Adrenal gland (tissue), 19 donors: ENCODE data around the gene PTPN23. TPM values are rescaled to one million over a fixed set of nuclear protein-coding genes. Genes with fewer than 3 reads are reported as not detected.

Source experiments
- DNase-seq, 7 donors: peaks; one replicate each; pipeline ENCODE4 v3.0.0-alpha.2; 2019 to 2020
- H3K27ac ChIP-seq, 5 donors: fragments of 200-600 bp; sonication (generic) in 4 of 5; 1 replicate in 3 of 5; 2 replicates in 2 of 5; pipeline versions ENCODE4 v1.5.1 to v1.8.0; 2016 to 2020; ENCODE audit warnings: mild to moderate bottlenecking in 1 of 5
- H3K27me3 ChIP-seq: fragments of 200-600 bp; 2 replicates; pipeline ENCODE4 v1.8.0; 2021
- H3K36me3 ChIP-seq, 2 donors: fragments of 200-600 bp; replicated peaks in 1 of 2; 1 replicate in 1 of 2; 2 replicates in 1 of 2; pipeline versions ENCODE4 v1.5.1 to v1.8.0; 2018 to 2022
- H3K4me1 ChIP-seq, 2 donors: fragments of 200-600 bp; replicated peaks in 1 of 2; 1 replicate in 1 of 2; 2 replicates in 1 of 2; pipeline versions ENCODE4 v1.5.1 to v1.8.0; 2018 to 2021
- H3K4me3 ChIP-seq, 4 donors: fragments of 200-600 bp; sonication (generic) in 3 of 4; one replicate each; pipeline ENCODE4 v1.5.1; 2016 to 2018
- H3K9me3 ChIP-seq, 3 donors: fragments of 200-600 bp; sonication (generic) in 1 of 3; replicated peaks in 1 of 3; 1 replicate in 2 of 3; 2 replicates in 1 of 3; pipeline versions ENCODE4 v1.5.1 to v1.8.0; 2016 to 2021
- POLR2A ChIP-seq, 2 donors: fragments of 450-650 bp; IDR thresholded peaks; one replicate each; pipeline ENCODE4 v1.6.1; 2017; ENCODE audit warnings: antibody characterized with exemption in 2 of 2, mild to moderate bottlenecking in 2 of 2, moderate library complexity in 1 of 2
- WGBS, 4 donors: extraction: QIAGEN DNeasy Blood & Tissue Kit in 2 of 4; methylation state at CpG; one replicate each; pipeline versions ENCODE4 v1.1.5 to v1.1.7; 2013 to 2017; 5-methylcytosine and 5-hydroxymethylcytosine counted together
- intact Hi-C, 2 donors: fragments of 100-400 bp; cut with DNase I; formaldehyde crosslinking; loops; one replicate each; pipeline versions ENCODE4 v1.14.1 to v1.15.0; 2022 to 2023
- long read RNA-seq, 10 donors: library from polyadenylated mRNA in 3 of 10; unstranded in 2 of 10; stranded (forward) in 1 of 10; transcript quantifications; one replicate each; pipeline ENCODE4 v2.0.0 and lab custom pipeline, GENCODE V29; 2021 to 2026
- polyA plus RNA-seq, 3 donors: library from polyadenylated mRNA; stranded (reverse); fragments of 200-250 nt in 2 of 3; fragments of 350-450 nt in 1 of 3; fragmentation: Illumina TruSeq in 1 of 3; extraction: RNeasy Lipid Tissue Mini Kit (QIAGEN cat#74804) in 1 of 3; gene quantifications; one replicate each; pipeline ENCODE4 v1.2.3, GENCODE V29; 2013 to 2014
- total RNA-seq, 9 donors: library from RNA; depleted of rRNA in 4 of 9; stranded (reverse); fragments of >200 nt in 4 of 9; fragments of 120-200 nt in 1 of 9; fragmentation: NEBNext Ultra II Directional in 1 of 9; extraction: Animal tissue kit (Norgen Biotek cat#: 25700) in 1 of 9; gene quantifications; one replicate each; pipeline versions ENCODE4 v1.1.0 to v1.2.4, GENCODE V29; 2013 to 2023
- TF ChIP-seq, protein P1 (sequence below), 6 experiments: fragments of 450-650 bp in 4 of 6; fragments of 200-600 bp in 2 of 6; sonication (generic) in 1 of 6; IDR thresholded peaks; 1 replicate in 5 of 6; 2 replicates in 1 of 6; pipeline versions ENCODE4 v1.5.1 to v1.8.0; 2016 to 2021; ENCODE audit warnings: antibody characterized with exemption in 6 of 6, mild to moderate bottlenecking in 2 of 6, moderate library complexity in 1 of 6
- donor health status: healthy with polysubstance abuse.
- donor health status: Bipolar disorder and iron deficiency.
- donor health status: DM: yes; HTN: yes; CAD: no.
- donor health status: DM: no; HTN: no; CAD: no.
- donor health status: DM: no; HTN: no; CAD: no.
- donor health status: DM: yes; HTN: yes; CAD: no.

Gene PTPN23, protein sequence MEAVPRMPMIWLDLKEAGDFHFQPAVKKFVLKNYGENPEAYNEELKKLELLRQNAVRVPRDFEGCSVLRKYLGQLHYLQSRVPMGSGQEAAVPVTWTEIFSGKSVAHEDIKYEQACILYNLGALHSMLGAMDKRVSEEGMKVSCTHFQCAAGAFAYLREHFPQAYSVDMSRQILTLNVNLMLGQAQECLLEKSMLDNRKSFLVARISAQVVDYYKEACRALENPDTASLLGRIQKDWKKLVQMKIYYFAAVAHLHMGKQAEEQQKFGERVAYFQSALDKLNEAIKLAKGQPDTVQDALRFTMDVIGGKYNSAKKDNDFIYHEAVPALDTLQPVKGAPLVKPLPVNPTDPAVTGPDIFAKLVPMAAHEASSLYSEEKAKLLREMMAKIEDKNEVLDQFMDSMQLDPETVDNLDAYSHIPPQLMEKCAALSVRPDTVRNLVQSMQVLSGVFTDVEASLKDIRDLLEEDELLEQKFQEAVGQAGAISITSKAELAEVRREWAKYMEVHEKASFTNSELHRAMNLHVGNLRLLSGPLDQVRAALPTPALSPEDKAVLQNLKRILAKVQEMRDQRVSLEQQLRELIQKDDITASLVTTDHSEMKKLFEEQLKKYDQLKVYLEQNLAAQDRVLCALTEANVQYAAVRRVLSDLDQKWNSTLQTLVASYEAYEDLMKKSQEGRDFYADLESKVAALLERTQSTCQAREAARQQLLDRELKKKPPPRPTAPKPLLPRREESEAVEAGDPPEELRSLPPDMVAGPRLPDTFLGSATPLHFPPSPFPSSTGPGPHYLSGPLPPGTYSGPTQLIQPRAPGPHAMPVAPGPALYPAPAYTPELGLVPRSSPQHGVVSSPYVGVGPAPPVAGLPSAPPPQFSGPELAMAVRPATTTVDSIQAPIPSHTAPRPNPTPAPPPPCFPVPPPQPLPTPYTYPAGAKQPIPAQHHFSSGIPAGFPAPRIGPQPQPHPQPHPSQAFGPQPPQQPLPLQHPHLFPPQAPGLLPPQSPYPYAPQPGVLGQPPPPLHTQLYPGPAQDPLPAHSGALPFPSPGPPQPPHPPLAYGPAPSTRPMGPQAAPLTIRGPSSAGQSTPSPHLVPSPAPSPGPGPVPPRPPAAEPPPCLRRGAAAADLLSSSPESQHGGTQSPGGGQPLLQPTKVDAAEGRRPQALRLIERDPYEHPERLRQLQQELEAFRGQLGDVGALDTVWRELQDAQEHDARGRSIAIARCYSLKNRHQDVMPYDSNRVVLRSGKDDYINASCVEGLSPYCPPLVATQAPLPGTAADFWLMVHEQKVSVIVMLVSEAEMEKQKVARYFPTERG (N-terminal part only)
- total RNA-seq (10 to 100 TPM; 10.4 to 69.6 (median 34.8) TPM), polyA plus RNA-seq (10 to 100 TPM in 2 of 3 donors, 1 to 10 TPM in 1; 8.4 to 70.0 (median 26.7) TPM)
- long read RNA-seq, donor 1, partial matches to known transcripts = 315 of 418 reads
- long read RNA-seq, donor 1, other reads (novel, unspliced or antisense) = 103 of 418 reads
- long read RNA-seq, donor 2, partial matches to known transcripts = 7 of 9 reads
- long read RNA-seq, donor 2, other reads (novel, unspliced or antisense) = 0 of 9 reads
- long read RNA-seq, donor 3, partial matches to known transcripts = 0 of 1 reads
- long read RNA-seq, donor 3, other reads (novel, unspliced or antisense) = 0 of 1 reads
- long read RNA-seq, donor 4, partial matches to known transcripts = 2 of 2 reads
- long read RNA-seq, donor 4, other reads (novel, unspliced or antisense) = 0 of 2 reads
- long read RNA-seq, donor 5, partial matches to known transcripts = 7 of 7 reads
- long read RNA-seq, donor 5, other reads (novel, unspliced or antisense) = 0 of 7 reads
- long read RNA-seq, donor 6, partial matches to known transcripts = 2 of 3 reads
- long read RNA-seq, donor 6, other reads (novel, unspliced or antisense) = 1 of 3 reads
- long read RNA-seq, donor 7 = 0 reads
- long read RNA-seq, donor 8, partial matches to known transcripts = 598 of 633 reads
- long read RNA-seq, donor 8, other reads (novel, unspliced or antisense) = 34 of 633 reads
- long read RNA-seq, donor 9, partial matches to known transcripts = 559 of 577 reads
- long read RNA-seq, donor 9, other reads (novel, unspliced or antisense) = 18 of 577 reads
- long read RNA-seq, donor 10, full-length matches to known transcripts = 4 of 639 reads
- long read RNA-seq, donor 10, partial matches to known transcripts = 622 of 639 reads
- long read RNA-seq, donor 10, other reads (novel, unspliced or antisense) = 13 of 639 reads

- no peaks in the 10 kb centered on the region for H3K9me3 ChIP-seq
- H3K36me3 ChIP-seq = no peaks in the 10 kb centered on the region
- intact Hi-C loops = no loop called here
- no peaks in the 10 kb centered on the region for H3K27me3 ChIP-seq
- peak within 1 kb of the TSS; percentile 76 to 98 (median 84) for H3K4me3 ChIP-seq
- H3K4me1 ChIP-seq = peaks cover 15 to 43% of the 10 kb centered on the region in 2 donors
- TF ChIP-seq POLR2A (IDR thresholded peaks at IDR 0.05) = peak; percentile 77 to 96
- TF ChIP-seq, protein P1, sequence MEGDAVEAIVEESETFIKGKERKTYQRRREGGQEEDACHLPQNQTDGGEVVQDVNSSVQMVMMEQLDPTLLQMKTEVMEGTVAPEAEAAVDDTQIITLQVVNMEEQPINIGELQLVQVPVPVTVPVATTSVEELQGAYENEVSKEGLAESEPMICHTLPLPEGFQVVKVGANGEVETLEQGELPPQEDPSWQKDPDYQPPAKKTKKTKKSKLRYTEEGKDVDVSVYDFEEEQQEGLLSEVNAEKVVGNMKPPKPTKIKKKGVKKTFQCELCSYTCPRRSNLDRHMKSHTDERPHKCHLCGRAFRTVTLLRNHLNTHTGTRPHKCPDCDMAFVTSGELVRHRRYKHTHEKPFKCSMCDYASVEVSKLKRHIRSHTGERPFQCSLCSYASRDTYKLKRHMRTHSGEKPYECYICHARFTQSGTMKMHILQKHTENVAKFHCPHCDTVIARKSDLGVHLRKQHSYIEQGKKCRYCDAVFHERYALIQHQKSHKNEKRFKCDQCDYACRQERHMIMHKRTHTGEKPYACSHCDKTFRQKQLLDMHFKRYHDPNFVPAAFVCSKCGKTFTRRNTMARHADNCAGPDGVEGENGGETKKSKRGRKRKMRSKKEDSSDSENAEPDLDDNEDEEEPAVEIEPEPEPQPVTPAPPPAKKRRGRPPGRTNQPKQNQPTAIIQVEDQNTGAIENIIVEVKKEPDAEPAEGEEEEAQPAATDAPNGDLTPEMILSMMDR (IDR thresholded peaks at IDR 0.05) = no peak
- WGBS, 4 donors = 0 to 1% (median 1%) methylated on average over 17 to 61 of the region's 61 CpGs
- peak; percentile 99 for DNase-seq
- H3K27ac ChIP-seq = peak within 1 kb of the TSS; percentile 88 to 99 (median 93)
These were observed at the start of gene PTPN23 for GRCh38 chr3:47380601-47381316. Gene PTPN23 (plus strand): TSS chr3:47381021. CDS start chr3:47381097, 76 bp downstream.

- intact Hi-C loops = no loop called here
- 71 to 87% (median 74%) methylated on average over 3 of the region's 3 CpGs for WGBS, 4 donors
These were observed 46.9 kb upstream of the PTPN23 start for GRCh38 chr3:47333907-47334306.

More at GRCh38 chr3:47333907-47334306, 46.9 kb upstream of the PTPN23 start:
- peaks cover 0 to 75% of the 10 kb centered on the region in 2 donors for H3K36me3 ChIP-seq
- H3K27ac ChIP-seq = no peak overlapping the region
- no peak for DNase-seq
- no peaks in the 10 kb centered on the region for H3K9me3 ChIP-seq
- TF ChIP-seq POLR2A (IDR thresholded peaks at IDR 0.05) = no peak
- TF ChIP-seq, protein P1 (IDR thresholded peaks at IDR 0.05) = no peak
- H3K4me1 ChIP-seq = no peaks in the 10 kb centered on the region
- H3K27me3 ChIP-seq = no peaks in the 10 kb centered on the region
- no peak overlapping the region for H3K4me3 ChIP-seq
